ENCODE results near the gene SLC26A11. TPM values are rescaled to one million over a fixed set of nuclear protein-coding genes. Genes with fewer than 3 reads are reported as not detected.

The SLC26A11 gene
- total RNA-seq, 1 donor from 2014 or later = 16.1 TPM

DNA sequence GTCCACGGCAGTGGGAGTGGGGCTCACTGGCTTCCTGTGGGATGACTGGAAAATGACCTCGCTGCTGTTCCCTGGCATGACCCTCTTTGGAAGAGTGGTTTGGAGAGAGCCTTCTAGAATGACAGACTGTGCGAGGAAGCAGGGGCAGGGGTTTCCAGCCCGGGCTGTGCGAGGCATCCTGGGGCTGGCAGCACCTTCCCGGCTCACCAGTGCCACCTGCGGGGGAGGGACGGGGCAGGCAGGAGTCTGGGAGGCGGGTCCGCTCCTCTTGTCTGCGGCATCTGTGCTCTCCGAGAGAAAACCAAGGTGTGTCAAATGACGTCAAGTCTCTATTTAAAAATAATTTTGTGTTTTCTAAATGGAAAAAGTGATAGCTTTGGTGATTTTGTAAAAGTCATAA, 32.6 kb downstream of the SLC26A11 start:
- Mint-ChIP-seq H3K9me3 (ENCODE audit: unreplicated experiment) (no peaks in the 10 kb centered on the region), H3K27me3 (ENCODE audit: low read depth, unreplicated experiment) (no peaks in the 10 kb centered on the region), H3K4me3 (ENCODE audit: unreplicated experiment) (no peak overlapping the region), H3K4me1 (ENCODE audit: low read depth, unreplicated experiment) (peaks cover 12% of the 10 kb centered on the region), H3K36me3 (ENCODE audit: low read depth, unreplicated experiment) (peaks cover 3% of the 10 kb centered on the region), H3K27ac (ENCODE audit: unreplicated experiment) (no peak overlapping the region)
- Histone ChIP-seq H2AFZ (ENCODE audit: low read depth, low read length) (no peak overlapping the region), H3K27ac (ENCODE audit: low read depth, low read length) (no peak overlapping the region), H3K4me3 (ENCODE audit: insufficient read depth, low read depth, low read length) (no peak overlapping the region), H3K79me2 (ENCODE audit: insufficient read depth, low read length) (no peaks in the 10 kb centered on the region), H3K27me3 (ENCODE audit: insufficient read depth, low read length) (no peaks in the 10 kb centered on the region), H3K9me3 (ENCODE audit: insufficient read depth, low read depth, low read length) (no peaks in the 10 kb centered on the region), H3K9ac (ENCODE audit: low read length) (no peak overlapping the region), H3K4me2 (ENCODE audit: low read length) (no peak overlapping the region), H3K36me3 (ENCODE audit: insufficient read depth, low read length) (no peaks in the 10 kb centered on the region), H3K4me1 (ENCODE audit: insufficient read depth, low read length) (peaks cover 7% of the 10 kb centered on the region), H4K20me1 (ENCODE audit: insufficient read depth, low read length) (no peaks in the 10 kb centered on the region)
- FAIRE-seq (no peak), DNase-seq (ENCODE audit: low read depth) (no peak)
- TF ChIP-seq, protein P1, sequence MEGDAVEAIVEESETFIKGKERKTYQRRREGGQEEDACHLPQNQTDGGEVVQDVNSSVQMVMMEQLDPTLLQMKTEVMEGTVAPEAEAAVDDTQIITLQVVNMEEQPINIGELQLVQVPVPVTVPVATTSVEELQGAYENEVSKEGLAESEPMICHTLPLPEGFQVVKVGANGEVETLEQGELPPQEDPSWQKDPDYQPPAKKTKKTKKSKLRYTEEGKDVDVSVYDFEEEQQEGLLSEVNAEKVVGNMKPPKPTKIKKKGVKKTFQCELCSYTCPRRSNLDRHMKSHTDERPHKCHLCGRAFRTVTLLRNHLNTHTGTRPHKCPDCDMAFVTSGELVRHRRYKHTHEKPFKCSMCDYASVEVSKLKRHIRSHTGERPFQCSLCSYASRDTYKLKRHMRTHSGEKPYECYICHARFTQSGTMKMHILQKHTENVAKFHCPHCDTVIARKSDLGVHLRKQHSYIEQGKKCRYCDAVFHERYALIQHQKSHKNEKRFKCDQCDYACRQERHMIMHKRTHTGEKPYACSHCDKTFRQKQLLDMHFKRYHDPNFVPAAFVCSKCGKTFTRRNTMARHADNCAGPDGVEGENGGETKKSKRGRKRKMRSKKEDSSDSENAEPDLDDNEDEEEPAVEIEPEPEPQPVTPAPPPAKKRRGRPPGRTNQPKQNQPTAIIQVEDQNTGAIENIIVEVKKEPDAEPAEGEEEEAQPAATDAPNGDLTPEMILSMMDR (IDR thresholded peaks at IDR 0.05; ENCODE audit: insufficient read depth, low read depth, low read length) = peak; percentile 12
- TF ChIP-seq EZH2 (IDR thresholded peaks at IDR 0.05; ENCODE audit: insufficient read depth, low read length) = no peak

- H3K27me3 ChIP-seq (ENCODE audit: insufficient read depth, low read length) = no peaks in the 10 kb centered on the region
- no peak for TF ChIP-seq EZH2 (IDR thresholded peaks at IDR 0.05; ENCODE audit: insufficient read depth, low read length)
- TF ChIP-seq, protein P1 (IDR thresholded peaks at IDR 0.05; ENCODE audit: insufficient read depth, low read depth, low read length) = no peak
- H3K4me3 ChIP-seq (ENCODE audit: insufficient read depth, low read depth, low read length) = no peak overlapping the region
- FAIRE-seq (no peak), DNase-seq (ENCODE audit: low read depth) (no peak)
- peak overlapping the region; percentile 90 for H3K27ac Mint-ChIP-seq (ENCODE audit: unreplicated experiment)
- no peak overlapping the region for H2AFZ ChIP-seq (ENCODE audit: low read depth, low read length)
- no peaks in the 10 kb centered on the region for H3K9me3 ChIP-seq (ENCODE audit: insufficient read depth, low read depth, low read length)
- H3K27ac ChIP-seq (ENCODE audit: low read depth, low read length) = no peak overlapping the region
- H3K4me1 ChIP-seq (ENCODE audit: insufficient read depth, low read length) = peaks cover 7% of the 10 kb centered on the region
- H3K4me1 Mint-ChIP-seq (ENCODE audit: low read depth, unreplicated experiment) = peaks cover 14% of the 10 kb centered on the region
- H3K36me3 Mint-ChIP-seq (ENCODE audit: low read depth, unreplicated experiment) = peaks cover 3% of the 10 kb centered on the region
- no peaks in the 10 kb centered on the region for H4K20me1 ChIP-seq (ENCODE audit: insufficient read depth, low read length)
- H3K9me3 Mint-ChIP-seq (ENCODE audit: unreplicated experiment) = no peaks in the 10 kb centered on the region
- no peak overlapping the region for H3K4me3 Mint-ChIP-seq (ENCODE audit: unreplicated experiment)
- no peaks in the 10 kb centered on the region for H3K27me3 Mint-ChIP-seq (ENCODE audit: low read depth, unreplicated experiment)
- H3K36me3 ChIP-seq (ENCODE audit: insufficient read depth, low read length) = no peaks in the 10 kb centered on the region
- peak overlapping the region; percentile 35 for H3K9ac ChIP-seq (ENCODE audit: low read length)
- peak overlapping the region; percentile 80 for H3K4me2 ChIP-seq (ENCODE audit: low read length)
- H3K79me2 ChIP-seq (ENCODE audit: insufficient read depth, low read length) = no peaks in the 10 kb centered on the region
Measured at GRCh38 chr17:80253631-80254395, 33.6 kb downstream of the SLC26A11 start.
